ENCODE data around the gene SUCLG2. TPM values are rescaled to one million over a fixed set of nuclear protein-coding genes. Genes with fewer than 3 reads are reported as not detected.

SUCLG2 gene
- total RNA-seq, 1 experiment from 2014 or later, result 53.5 TPM

DNA sequence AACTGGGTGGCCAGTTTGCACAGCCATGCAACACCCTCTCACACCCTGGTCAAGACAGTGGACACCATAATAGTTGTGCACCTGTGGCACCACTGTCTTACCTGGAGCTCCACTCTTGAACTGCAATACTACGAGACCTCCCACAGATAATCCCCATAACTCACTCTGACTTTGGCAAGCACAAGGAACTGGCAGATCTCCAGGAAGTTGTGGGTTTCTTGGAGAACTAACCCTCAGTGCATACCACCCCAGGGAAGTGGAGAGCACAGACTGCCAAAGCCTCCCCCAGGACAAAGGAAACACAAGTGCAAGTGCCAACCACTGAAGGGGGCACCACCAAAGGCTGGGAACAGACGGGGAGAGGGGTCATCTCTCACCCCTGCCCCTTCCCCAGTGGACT lies 318.6 kb downstream of the SUCLG2 start:
- H3K4me1 ChIP-seq, result no peaks in the 10 kb centered on the region
- peaks cover 7% of the 10 kb centered on the region for H3K27me3 Mint-ChIP-seq (ENCODE audit: insufficient read depth, unreplicated experiment)
- DNase-seq, result no peak
- intact Hi-C loops (cut with micrococcal nuclease; ENCODE audit: unreplicated experiment), result no loop called here
- no peaks in the 10 kb centered on the region for H3K36me3 Mint-ChIP-seq (ENCODE audit: insufficient read depth, unreplicated experiment)
- H3K4me3 ChIP-seq (ENCODE audit: low read depth, low read length), result no peak overlapping the region
- POLR2A ChIA-PET, result no interaction called here
- H3K36me3 ChIP-seq (ENCODE audit: control insufficient read depth, insufficient read depth, low read length), result no peaks in the 10 kb centered on the region
- H3K9me3 Mint-ChIP-seq (ENCODE audit: unreplicated experiment), result peaks cover 22% of the 10 kb centered on the region
- CTCF ChIA-PET, result no interaction called here
- H3K27ac Mint-ChIP-seq (ENCODE audit: unreplicated experiment), result no peak overlapping the region
- H3K27me3 ChIP-seq (replicated peaks; ENCODE audit: control insufficient read depth, insufficient read depth, low read length), result no peaks in the 10 kb centered on the region
- no peak overlapping the region for H3K4me3 Mint-ChIP-seq (ENCODE audit: unreplicated experiment)
- H3K4me1 Mint-ChIP-seq (ENCODE audit: low read depth, unreplicated experiment), result no peaks in the 10 kb centered on the region
- TF ChIP-seq CTCF (IDR thresholded peaks at IDR 0.05; ENCODE audit: insufficient read depth in 1 of 2, low read depth in 1 of 2, low read length in 1 of 2, severe bottlenecking in 1 of 2, unreplicated experiment in 1 of 2), result no peak
- peaks cover 4% of the 10 kb centered on the region; the same call in 1 of the 2 replicates for H3K9me3 ChIP-seq
- no TSS peak for BruUV-seq (replicated peaks)

- H3K27me3 Mint-ChIP-seq (ENCODE audit: insufficient read depth, unreplicated experiment), result peaks cover 7% of the 10 kb centered on the region
- H3K4me1 Mint-ChIP-seq (ENCODE audit: low read depth, unreplicated experiment), result no peaks in the 10 kb centered on the region
- CTCF ChIA-PET, result no interaction called here
- H3K27ac Mint-ChIP-seq (ENCODE audit: unreplicated experiment), result no peak overlapping the region
- intact Hi-C loops (cut with micrococcal nuclease; ENCODE audit: unreplicated experiment), result no loop called here
- H3K36me3 ChIP-seq (ENCODE audit: control insufficient read depth, insufficient read depth, low read length), result no peaks in the 10 kb centered on the region
- H3K4me3 ChIP-seq (ENCODE audit: low read depth, low read length), result no peak overlapping the region
- DNase-seq, result no peak
- BruUV-seq (replicated peaks), result no TSS peak
- no peaks in the 10 kb centered on the region for H3K4me1 ChIP-seq
- H3K4me3 Mint-ChIP-seq (ENCODE audit: unreplicated experiment), result no peak overlapping the region
- TF ChIP-seq CTCF (IDR thresholded peaks at IDR 0.05; ENCODE audit: insufficient read depth in 1 of 2, low read depth in 1 of 2, low read length in 1 of 2, severe bottlenecking in 1 of 2, unreplicated experiment in 1 of 2), result no peak
- H3K9me3 Mint-ChIP-seq (ENCODE audit: unreplicated experiment), result peaks cover 13% of the 10 kb centered on the region
- no peaks in the 10 kb centered on the region for H3K9me3 ChIP-seq
- no peaks in the 10 kb centered on the region for H3K27me3 ChIP-seq (replicated peaks; ENCODE audit: control insufficient read depth, insufficient read depth, low read length)
- POLR2A ChIA-PET, result no interaction called here
- no peaks in the 10 kb centered on the region for H3K36me3 Mint-ChIP-seq (ENCODE audit: insufficient read depth, unreplicated experiment)
Observed at GRCh38 chr3:67334588-67334987, 319.8 kb downstream of the SUCLG2 start.

DNA sequence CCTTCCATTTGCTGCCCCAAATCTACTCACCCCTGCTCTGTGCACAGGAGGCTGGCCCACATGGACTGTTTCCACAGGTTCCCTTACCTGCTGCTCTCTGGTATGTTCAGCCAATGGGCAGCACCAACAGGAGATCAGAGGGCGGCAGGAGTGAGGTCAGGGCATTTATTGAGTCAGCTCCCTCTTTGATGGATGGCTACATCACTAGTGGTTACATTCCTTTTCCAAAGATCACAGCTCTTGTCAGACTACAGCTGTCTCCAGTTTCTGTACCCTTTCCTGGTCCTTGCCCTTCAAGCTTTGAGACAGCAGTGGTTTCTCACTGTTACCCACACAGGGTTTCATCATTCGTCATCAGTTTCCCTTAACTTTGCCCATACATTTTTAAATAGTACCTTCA lies 325.1 kb downstream of the SUCLG2 start:
- ChIA-PET POLR2A (no interaction called here), CTCF (no interaction called here)
- no peak for TF ChIP-seq CTCF (IDR thresholded peaks at IDR 0.05; ENCODE audit: insufficient read depth in 1 of 2, low read depth in 1 of 2, low read length in 1 of 2, severe bottlenecking in 1 of 2, unreplicated experiment in 1 of 2)
- DNase-seq, result no peak
- Mint-ChIP-seq H3K36me3 (ENCODE audit: insufficient read depth, unreplicated experiment) (no peaks in the 10 kb centered on the region), H3K4me3 (ENCODE audit: unreplicated experiment) (no peak overlapping the region), H3K27ac (ENCODE audit: unreplicated experiment) (no peak overlapping the region), H3K9me3 (ENCODE audit: unreplicated experiment) (no peaks in the 10 kb centered on the region), H3K4me1 (ENCODE audit: low read depth, unreplicated experiment) (no peaks in the 10 kb centered on the region), H3K27me3 (ENCODE audit: insufficient read depth, unreplicated experiment) (peaks cover 8% of the 10 kb centered on the region)
- Histone ChIP-seq H3K4me3 (ENCODE audit: low read depth, low read length) (no peak overlapping the region), H3K27me3 (replicated peaks; ENCODE audit: control insufficient read depth, insufficient read depth, low read length) (no peaks in the 10 kb centered on the region), H3K36me3 (ENCODE audit: control insufficient read depth, insufficient read depth, low read length) (no peaks in the 10 kb centered on the region), H3K9me3 (no peaks in the 10 kb centered on the region), H3K4me1 (no peaks in the 10 kb centered on the region)
- no TSS peak for BruUV-seq (replicated peaks)
- intact Hi-C loops (cut with micrococcal nuclease; ENCODE audit: unreplicated experiment), result no loop called here

Measured in Caco-2 (cell line).